Nephron (organoid): ENCODE results near the gene CNTNAP2.

ENCODE experiments used
- H3K27ac Mint-ChIP-seq, 3 experiments: 2 replicates each; pipeline ENCODE4 v1.8.0; 2020; ENCODE audit warnings: mixed read lengths in 3 of 3, mild to moderate bottlenecking in 2 of 3, moderate library complexity in 1 of 3
- H3K27me3 Mint-ChIP-seq: 2 replicates; pipeline ENCODE4 v1.8.0; 2021; ENCODE audit warnings: low read depth, mild to moderate bottlenecking, moderate library complexity, mixed read lengths
- H3K36me3 Mint-ChIP-seq: 2 replicates; pipeline ENCODE4 v1.8.0; 2020; ENCODE audit warnings: low read depth, mixed read lengths
- H3K4me1 Mint-ChIP-seq: 2 replicates; pipeline ENCODE4 v1.8.0; 2020; ENCODE audit warnings: mixed read lengths
- H3K4me3 Mint-ChIP-seq, 3 experiments: 2 replicates each; pipeline ENCODE4 v1.8.0; 2020; ENCODE audit warnings: mild to moderate bottlenecking in 3 of 3, mixed read lengths in 3 of 3, moderate library complexity in 2 of 3
- H3K9me3 Mint-ChIP-seq: 2 replicates; pipeline ENCODE4 v1.8.0; 2020; ENCODE audit warnings: mixed read lengths
- TF ChIP-seq, protein P1 (sequence below), 3 experiments: fragments of 200-600 bp; sonication (generic); IDR thresholded peaks; one replicate each; pipeline ENCODE4 v1.5.0; 2021; ENCODE audit warnings: antibody characterized with exemption in 3 of 3; ENCODE audit not compliant: unreplicated experiment in 3 of 3

CNTNAP2 gene

DNA sequence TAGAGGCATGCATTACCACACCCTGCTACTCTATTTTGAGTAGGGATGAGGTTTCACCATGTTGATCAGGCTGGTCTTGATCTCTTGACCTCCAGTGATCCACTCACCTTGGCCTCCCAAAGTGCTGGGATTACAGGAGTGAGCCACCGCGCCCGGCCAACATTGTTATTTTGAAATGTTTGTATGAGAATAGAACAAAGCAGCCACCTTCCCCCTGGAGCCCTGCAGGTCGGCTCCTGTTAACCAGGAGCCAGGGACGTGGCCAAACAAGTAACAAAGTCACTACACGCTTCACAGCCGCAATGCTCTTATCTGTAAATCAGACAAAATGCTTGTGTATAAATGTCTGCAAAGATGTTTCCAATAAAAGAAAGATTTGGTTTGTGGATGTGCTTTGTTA is 295.4 kb downstream of the CNTNAP2 start:
- H3K27me3 Mint-ChIP-seq, result no peaks in the 10 kb centered on the region
- TF ChIP-seq, protein P1, sequence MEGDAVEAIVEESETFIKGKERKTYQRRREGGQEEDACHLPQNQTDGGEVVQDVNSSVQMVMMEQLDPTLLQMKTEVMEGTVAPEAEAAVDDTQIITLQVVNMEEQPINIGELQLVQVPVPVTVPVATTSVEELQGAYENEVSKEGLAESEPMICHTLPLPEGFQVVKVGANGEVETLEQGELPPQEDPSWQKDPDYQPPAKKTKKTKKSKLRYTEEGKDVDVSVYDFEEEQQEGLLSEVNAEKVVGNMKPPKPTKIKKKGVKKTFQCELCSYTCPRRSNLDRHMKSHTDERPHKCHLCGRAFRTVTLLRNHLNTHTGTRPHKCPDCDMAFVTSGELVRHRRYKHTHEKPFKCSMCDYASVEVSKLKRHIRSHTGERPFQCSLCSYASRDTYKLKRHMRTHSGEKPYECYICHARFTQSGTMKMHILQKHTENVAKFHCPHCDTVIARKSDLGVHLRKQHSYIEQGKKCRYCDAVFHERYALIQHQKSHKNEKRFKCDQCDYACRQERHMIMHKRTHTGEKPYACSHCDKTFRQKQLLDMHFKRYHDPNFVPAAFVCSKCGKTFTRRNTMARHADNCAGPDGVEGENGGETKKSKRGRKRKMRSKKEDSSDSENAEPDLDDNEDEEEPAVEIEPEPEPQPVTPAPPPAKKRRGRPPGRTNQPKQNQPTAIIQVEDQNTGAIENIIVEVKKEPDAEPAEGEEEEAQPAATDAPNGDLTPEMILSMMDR (IDR thresholded peaks at IDR 0.05; ENCODE audit: unreplicated experiment in 3 of 3), result no peak
- H3K36me3 Mint-ChIP-seq, result no peaks in the 10 kb centered on the region
- no peak overlapping the region for H3K27ac Mint-ChIP-seq
- H3K4me3 Mint-ChIP-seq, result no peak overlapping the region
- no peaks in the 10 kb centered on the region for H3K9me3 Mint-ChIP-seq
- peaks cover 4% of the 10 kb centered on the region for H3K4me1 Mint-ChIP-seq

DNA sequence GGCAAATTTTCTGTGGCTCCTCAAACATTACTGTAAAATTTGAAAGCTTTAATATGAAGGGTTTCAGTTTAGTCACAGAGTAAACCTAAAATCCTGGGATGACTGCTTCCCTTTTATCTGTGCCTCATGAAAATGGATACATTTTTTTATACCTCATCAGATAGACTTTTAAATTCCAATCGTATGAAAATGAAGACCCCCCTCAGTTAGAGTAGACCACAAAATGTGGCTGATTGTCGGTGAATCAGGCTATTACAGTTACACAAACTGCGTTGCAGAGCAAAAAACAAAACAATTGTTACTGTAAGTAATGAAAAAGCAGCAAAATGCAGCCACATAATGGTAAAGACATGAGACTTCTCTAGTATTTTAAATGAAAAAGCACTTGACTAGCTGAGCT is 296.2 kb downstream of the CNTNAP2 start:
- TF ChIP-seq, protein P1 (IDR thresholded peaks at IDR 0.05; ENCODE audit: unreplicated experiment in 3 of 3), result no peak
- Mint-ChIP-seq H3K4me3 (no peak overlapping the region), H3K27ac (no peak overlapping the region), H3K36me3 (no peaks in the 10 kb centered on the region), H3K4me1 (peaks cover 4% of the 10 kb centered on the region), H3K9me3 (no peaks in the 10 kb centered on the region), H3K27me3 (no peaks in the 10 kb centered on the region)

DNA sequence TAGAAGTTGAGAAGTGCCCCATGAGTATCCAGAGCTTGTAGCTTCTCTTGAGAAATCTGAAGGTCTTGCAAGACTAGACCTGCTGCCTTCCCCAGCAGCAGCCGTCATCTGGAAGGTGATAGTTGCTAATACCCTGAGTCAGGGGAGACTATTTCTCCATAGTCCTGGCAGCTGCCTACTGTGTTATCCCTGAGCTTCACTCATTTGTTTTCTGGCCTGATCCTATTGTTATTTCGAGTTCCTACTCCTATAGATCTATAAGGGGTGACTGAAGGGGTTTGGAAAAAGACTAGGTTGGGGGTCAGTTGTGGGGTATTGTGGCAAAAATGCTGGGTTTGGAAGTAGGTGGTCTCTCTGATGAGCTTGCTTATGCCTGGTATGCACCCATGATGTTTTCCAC is 297.8 kb downstream of the CNTNAP2 start:
- H3K4me3 Mint-ChIP-seq, result no peak overlapping the region
- no peaks in the 10 kb centered on the region for H3K27me3 Mint-ChIP-seq
- TF ChIP-seq, protein P1 (IDR thresholded peaks at IDR 0.05; ENCODE audit: unreplicated experiment in 3 of 3), result no peak
- no peaks in the 10 kb centered on the region for H3K9me3 Mint-ChIP-seq
- peak overlapping the region in 1 of 3 experiments; percentile 72 for H3K27ac Mint-ChIP-seq
- H3K4me1 Mint-ChIP-seq, result peaks cover 4% of the 10 kb centered on the region
- no peaks in the 10 kb centered on the region for H3K36me3 Mint-ChIP-seq

DNA sequence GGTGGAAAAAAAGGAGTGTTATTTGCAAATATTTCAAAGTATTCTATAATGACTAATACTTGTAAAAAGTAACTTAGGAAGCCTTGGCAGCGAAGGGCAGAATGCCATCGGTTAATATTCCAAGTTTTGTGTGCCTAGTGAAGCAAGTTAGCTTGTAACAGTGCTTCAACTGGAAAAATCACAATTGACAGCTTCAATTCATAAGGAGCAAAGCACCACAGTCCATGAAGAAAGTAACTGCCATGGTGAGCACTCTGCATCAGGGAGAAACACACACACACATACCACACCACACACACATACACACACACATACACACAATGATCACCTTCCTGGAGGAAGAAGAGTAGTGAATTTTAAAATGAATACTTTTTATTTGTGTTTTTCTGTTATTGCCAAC is 298.3 kb downstream of the CNTNAP2 start:
- no peaks in the 10 kb centered on the region for H3K9me3 Mint-ChIP-seq
- H3K36me3 Mint-ChIP-seq, result no peaks in the 10 kb centered on the region
- peak overlapping the region in 1 of 3 experiments; percentile 72 for H3K27ac Mint-ChIP-seq
- peaks cover 4% of the 10 kb centered on the region for H3K4me1 Mint-ChIP-seq
- H3K27me3 Mint-ChIP-seq, result no peaks in the 10 kb centered on the region
- H3K4me3 Mint-ChIP-seq, result no peak overlapping the region
- TF ChIP-seq, protein P1 (IDR thresholded peaks at IDR 0.05; ENCODE audit: unreplicated experiment in 3 of 3), result no peak

DNA sequence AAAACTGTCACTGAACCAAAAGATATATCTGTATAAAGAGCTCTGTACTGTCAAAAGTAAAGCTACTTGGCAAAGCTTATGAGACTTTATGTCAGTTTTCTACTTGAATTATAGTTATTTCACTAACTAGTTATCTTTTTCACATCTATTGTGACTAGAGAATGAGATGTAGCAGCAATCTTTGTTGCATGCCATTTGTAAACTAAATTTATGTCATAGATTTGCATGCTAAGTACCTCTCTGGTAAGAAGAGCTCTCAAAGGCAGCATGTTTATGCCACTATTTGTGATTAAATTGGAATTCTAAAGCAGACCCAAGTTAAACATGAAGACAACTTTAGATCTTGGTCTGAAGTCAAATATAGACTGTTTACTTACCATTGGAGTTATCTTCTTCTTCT is 300.6 kb downstream of the CNTNAP2 start:
- TF ChIP-seq, protein P1 (IDR thresholded peaks at IDR 0.05; ENCODE audit: unreplicated experiment in 3 of 3), result no peak
- Mint-ChIP-seq H3K27me3 (no peaks in the 10 kb centered on the region), H3K27ac (peak overlapping the region in 1 of 3 experiments; percentile 26), H3K4me1 (peaks cover 4% of the 10 kb centered on the region), H3K4me3 (no peak overlapping the region), H3K36me3 (no peaks in the 10 kb centered on the region), H3K9me3 (no peaks in the 10 kb centered on the region)

DNA sequence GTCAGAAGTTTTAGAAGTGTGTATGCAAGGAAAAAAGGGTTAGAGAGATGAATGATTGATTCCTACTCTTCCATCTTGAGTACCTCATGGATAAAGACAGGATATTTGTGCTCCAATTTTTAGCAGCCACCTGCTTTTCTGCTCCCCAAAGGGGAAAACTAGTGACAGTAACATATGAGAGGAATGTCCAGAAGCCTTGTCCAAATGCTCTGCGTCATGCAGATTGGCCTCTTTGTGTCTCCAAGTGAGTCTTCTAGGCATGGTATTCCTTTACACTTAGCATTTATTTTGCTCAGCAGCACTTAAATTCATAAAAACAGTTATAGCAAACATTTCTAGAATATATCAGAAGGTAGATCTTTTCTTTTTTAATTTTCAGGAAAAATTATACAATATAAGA is 306.8 kb downstream of the CNTNAP2 start:
- Mint-ChIP-seq H3K4me1 (peaks cover 7% of the 10 kb centered on the region), H3K27me3 (no peaks in the 10 kb centered on the region)

More for the DNA sequence above, 306.8 kb downstream of the CNTNAP2 start:
- no peaks in the 10 kb centered on the region for H3K36me3 Mint-ChIP-seq
- H3K27ac Mint-ChIP-seq, result no peak overlapping the region
- H3K4me3 Mint-ChIP-seq, result no peak overlapping the region
- TF ChIP-seq, protein P1 (IDR thresholded peaks at IDR 0.05; ENCODE audit: unreplicated experiment in 3 of 3), result no peak
- no peaks in the 10 kb centered on the region for H3K9me3 Mint-ChIP-seq
